Mesodermal cell (in vitro differentiated cells): ENCODE results near the gene FOXJ3.

Experiments used
- H3K27ac ChIP-seq: 2 replicates; pipeline ENCODE4 v1.7.0; 2013; ENCODE audit warnings: mild to moderate bottlenecking, low read depth, low read length, moderate library complexity; ENCODE audit not compliant: severe bottlenecking
- H3K36me3 ChIP-seq: 2 replicates; pipeline ENCODE4 v1.7.1; 2013; ENCODE audit warnings: mild to moderate bottlenecking, low read length, moderate library complexity; ENCODE audit not compliant: control insufficient read depth, insufficient read depth
- H3K4me1 ChIP-seq: one replicate; pipeline ENCODE4 v1.7.1; 2013; ENCODE audit warnings: mild to moderate bottlenecking, low read length; ENCODE audit not compliant: insufficient read depth, control insufficient read depth, poor library complexity, severe bottlenecking
- H3K4me3 ChIP-seq: 2 replicates; pipeline ENCODE4 v1.7.0; 2013; ENCODE audit warnings: low read length, control low read depth, mild to moderate bottlenecking; ENCODE audit not compliant: insufficient read depth, poor library complexity, severe bottlenecking; ENCODE audit errors: extremely low read depth
- H3K9me3 ChIP-seq: 2 replicates; pipeline ENCODE4 v1.7.1; 2013; ENCODE audit warnings: mild to moderate bottlenecking, low read length, moderate library complexity; ENCODE audit not compliant: control insufficient read depth
- WGBS, 2 experiments: methylation state at CpG; one replicate each; pipeline ENCODE4 v1.1.5; 2013; ENCODE audit warnings: missing lambda C conversion rate in 2 of 2; ENCODE audit not compliant: insufficient coverage in 2 of 2; 5-methylcytosine and 5-hydroxymethylcytosine counted together

The FOXJ3 gene

DNA sequence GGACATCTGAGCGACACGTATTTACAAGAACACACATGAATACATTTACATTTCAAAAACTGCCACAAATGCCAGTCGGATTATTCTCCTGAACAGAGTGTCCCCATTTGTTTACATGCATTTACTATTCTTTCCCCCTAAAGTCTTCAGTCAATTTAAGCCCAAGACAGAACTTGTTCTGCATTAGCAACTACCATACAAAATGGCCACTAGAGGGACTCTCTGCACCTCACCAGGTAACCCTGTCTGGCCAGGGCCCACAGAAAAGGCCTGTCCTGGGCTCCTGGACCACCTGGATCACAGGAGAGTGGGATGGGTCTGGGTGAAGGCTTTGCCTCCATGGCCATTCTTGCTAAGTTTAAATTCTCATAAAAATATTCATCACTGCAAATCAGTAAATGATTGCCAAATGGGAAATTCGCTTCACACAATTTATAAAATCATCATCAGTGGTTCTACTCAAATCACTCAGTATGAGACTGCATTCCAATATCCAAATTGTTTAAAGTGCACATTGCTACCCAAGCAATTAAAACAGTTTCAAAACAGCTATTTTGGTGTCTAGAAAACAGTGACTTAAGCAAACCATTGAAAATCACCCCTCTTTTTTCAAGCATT, 158.0 kb downstream of the FOXJ3 start:
- Histone ChIP-seq H3K4me3 (no peak overlapping the region), H3K27ac (peak overlapping the region; percentile 31), H3K36me3 (peaks cover 43% of the 10 kb centered on the region), H3K9me3 (no peaks in the 10 kb centered on the region), H3K4me1 (peaks cover 34% of the 10 kb centered on the region)
- WGBS, 2 experiments, result 84 to 87% methylated on average over 4 of the region's 4 CpGs

DNA sequence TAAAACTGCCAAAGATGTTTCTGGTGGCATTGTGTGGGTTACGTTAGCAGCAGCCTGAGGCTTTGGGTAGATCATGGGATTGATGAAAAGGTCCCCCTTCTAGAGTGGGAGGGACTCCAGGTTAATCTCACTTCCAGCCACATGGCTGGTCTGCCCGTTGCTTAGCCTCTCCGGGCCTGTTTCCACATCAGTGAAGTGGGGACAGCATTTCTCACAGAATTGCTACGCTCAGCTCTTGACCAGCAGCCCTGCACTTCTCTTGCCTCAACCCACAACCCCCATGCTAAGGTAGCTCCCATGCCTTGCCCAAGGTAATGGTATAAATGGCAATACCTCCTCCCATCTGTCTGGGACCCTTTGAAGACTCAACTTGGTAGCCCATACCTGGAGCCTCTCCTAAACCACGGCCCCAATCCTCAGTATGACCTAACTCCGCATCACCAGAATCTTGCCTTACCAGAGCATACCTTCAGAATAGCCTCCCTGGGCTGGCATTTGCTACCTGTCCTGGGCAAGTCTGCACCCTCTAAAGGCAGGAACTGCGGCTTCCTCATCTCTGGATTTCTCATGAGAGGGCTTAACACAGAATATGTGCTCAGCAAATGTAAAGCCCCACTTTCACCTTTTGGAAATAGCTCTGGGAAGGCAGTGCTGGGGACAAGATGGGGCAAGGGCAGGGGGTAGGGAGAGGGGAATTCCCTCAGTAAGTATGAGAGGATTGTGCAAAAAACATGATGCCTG, 159.6 kb downstream of the FOXJ3 start:
- H3K4me3 ChIP-seq, result no peak overlapping the region
- peaks cover 44% of the 10 kb centered on the region for H3K4me1 ChIP-seq
- H3K9me3 ChIP-seq, result no peaks in the 10 kb centered on the region
- peaks cover 30% of the 10 kb centered on the region for H3K36me3 ChIP-seq
- H3K27ac ChIP-seq, result no peak overlapping the region
- 87 to 93% methylated on average over 7 of the region's 7 CpGs for WGBS, 2 experiments

DNA sequence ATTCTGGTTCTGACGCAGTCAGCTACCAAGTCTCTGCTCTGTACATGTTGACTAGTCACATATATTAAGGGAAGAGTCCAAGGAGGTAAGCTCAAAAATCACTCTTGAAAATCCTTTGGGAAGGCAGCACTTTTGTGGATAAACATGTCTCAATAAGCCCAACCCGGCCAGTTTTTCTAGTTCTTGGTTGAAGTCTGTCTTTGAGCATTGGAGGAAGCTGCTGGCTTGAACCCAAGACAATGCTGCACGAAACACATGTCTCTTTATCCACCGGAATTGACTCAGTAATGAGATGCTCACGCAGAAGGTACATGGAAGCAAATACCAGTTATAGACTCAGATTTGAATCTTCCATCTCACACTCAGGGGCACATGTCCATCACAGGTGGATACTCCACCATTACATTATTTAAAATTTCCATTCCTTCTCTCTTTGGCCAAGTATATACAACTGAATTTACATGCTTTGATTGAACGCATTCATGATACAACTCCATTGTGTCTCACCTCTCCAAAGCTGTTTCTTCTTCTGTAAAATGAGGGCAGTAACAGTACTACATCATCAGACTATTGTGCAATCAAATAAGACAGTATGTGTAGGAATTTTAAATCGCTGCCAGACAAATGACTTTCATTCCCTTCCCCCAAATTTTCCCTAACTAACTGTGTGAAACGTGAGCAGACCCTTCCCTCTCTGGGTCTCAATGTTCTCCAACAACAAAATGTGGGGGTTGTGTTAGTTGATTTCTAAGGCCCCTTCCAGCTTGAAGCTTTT, 160.9 kb downstream of the FOXJ3 start:
- no peaks in the 10 kb centered on the region for H3K9me3 ChIP-seq
- H3K4me3 ChIP-seq, result no peak overlapping the region
- H3K27ac ChIP-seq, result no peak overlapping the region
- peaks cover 18% of the 10 kb centered on the region for H3K36me3 ChIP-seq
- 94 to 97% methylated on average over 5 to 6 of the region's 8 CpGs for WGBS, 2 experiments
- H3K4me1 ChIP-seq, result peaks cover 37% of the 10 kb centered on the region

DNA sequence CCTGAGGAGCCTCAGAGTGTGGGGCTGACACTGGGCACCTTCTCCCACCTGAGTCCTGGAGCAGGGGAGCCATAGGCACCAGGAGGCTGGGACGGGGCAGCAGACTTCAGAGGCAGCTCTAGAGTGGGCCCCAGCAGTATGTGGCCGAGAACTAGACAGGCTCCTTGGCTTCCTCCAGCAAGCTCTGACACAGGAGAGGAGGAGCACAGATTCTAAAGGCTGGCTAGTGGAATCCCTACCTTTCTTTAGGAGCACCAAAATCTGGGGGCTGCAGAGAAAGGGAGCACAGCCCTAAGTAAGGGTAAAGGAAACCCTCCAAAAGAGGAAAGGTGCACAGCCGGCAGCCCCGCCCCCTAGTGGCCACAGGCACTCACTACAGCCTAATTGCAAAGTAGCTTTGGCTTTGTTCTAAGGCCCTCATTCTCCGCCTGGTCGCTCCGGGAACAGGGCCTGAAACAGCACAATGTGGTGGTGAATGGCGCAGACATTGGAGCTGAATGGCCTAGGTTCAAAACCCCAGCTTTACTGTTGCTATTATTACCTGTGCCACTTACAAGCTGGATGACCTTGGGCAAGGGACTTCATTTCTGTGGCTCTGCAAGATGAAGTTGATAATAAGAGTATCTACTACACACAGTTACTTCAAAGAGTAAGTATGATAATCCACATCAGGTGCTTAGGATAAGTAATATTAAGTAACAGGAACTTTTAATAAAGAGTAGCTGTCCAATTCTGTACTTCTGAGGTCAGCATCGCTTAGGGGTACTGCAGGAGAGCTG, 161.7 kb downstream of the FOXJ3 start:
- Histone ChIP-seq H3K4me1 (peaks cover 32% of the 10 kb centered on the region), H3K27ac (no peak overlapping the region), H3K36me3 (peaks cover 13% of the 10 kb centered on the region), H3K4me3 (no peak overlapping the region), H3K9me3 (no peaks in the 10 kb centered on the region)
- WGBS, 2 experiments, result 92% methylated on average over 2 of the region's 9 CpGs

DNA sequence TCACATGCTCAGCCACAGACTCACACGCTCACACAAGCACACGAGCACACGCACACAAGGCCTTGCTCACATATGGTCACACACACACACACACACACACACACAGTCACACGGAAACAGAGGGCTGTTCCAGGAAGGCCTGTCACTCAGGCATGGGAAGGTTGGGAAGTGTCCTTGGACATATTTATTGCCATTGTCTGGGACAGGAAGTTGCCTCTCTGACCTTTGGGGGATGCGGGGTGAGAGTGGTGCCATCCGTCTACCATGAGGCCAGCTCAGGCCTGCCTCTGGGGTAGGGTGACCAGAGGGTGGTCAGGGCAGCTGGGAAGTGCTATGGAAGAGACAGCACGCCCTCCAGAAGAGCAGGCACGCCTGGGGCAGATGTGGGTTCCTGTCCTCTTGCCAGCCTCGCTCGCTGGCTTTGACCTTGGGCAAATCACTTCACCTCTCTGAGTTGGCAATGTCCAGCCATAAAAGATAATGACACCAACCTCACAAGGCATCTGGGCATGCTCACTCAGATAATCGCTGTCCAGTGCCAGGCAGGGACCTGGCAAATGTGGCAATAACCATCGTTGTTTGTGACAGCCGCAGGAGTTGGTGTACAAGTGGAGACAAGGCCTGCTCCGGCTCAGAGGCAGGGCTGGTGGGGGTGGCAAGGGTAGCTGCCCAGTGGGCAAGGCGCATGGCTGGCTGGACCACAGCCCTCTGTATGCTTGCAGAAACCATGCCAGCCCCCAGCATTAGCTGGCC, 162.5 kb downstream of the FOXJ3 start:
- 93 to 98% methylated on average over 10 to 13 of the region's 15 CpGs for WGBS, 2 experiments
- Histone ChIP-seq H3K27ac (no peak overlapping the region), H3K9me3 (no peaks in the 10 kb centered on the region), H3K4me1 (peaks cover 26% of the 10 kb centered on the region), H3K4me3 (no peak overlapping the region), H3K36me3 (peaks cover 13% of the 10 kb centered on the region)

DNA sequence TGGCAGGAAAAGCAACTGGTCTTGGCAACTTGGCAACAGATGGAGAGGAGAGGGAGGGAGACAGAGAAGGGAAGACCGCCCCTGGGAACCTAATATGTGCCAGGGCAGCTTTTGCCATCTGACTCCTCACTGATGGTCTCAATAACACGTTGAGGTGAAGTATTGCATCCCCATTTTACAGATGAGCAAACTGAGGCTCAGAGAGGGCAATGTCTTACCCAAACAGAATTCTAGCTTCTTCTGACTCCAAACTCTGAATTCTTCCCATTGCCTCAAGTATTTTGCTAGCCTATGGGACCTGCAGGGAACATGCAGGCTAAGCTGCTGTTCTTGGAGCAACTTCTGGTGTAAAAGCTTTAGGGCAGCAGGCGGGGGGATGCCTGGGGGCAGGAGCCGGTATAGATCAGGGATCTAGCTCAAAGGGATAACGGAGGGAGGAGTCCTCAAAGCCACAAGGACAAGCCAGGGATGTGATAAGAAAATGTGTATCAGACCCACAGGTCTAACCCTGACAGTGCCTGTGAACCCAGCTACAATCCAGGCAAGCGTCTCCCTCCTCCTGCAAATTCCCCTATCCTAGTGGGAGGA, 163.3 kb downstream of the FOXJ3 start:
- Histone ChIP-seq H3K27ac (no peak overlapping the region), H3K4me3 (no peak overlapping the region), H3K9me3 (no peaks in the 10 kb centered on the region), H3K36me3 (peaks cover 12% of the 10 kb centered on the region), H3K4me1 (peaks cover 22% of the 10 kb centered on the region)
- WGBS, 2 experiments, result 79 to 96% methylated on average over 4 to 5 of the region's 6 CpGs

DNA sequence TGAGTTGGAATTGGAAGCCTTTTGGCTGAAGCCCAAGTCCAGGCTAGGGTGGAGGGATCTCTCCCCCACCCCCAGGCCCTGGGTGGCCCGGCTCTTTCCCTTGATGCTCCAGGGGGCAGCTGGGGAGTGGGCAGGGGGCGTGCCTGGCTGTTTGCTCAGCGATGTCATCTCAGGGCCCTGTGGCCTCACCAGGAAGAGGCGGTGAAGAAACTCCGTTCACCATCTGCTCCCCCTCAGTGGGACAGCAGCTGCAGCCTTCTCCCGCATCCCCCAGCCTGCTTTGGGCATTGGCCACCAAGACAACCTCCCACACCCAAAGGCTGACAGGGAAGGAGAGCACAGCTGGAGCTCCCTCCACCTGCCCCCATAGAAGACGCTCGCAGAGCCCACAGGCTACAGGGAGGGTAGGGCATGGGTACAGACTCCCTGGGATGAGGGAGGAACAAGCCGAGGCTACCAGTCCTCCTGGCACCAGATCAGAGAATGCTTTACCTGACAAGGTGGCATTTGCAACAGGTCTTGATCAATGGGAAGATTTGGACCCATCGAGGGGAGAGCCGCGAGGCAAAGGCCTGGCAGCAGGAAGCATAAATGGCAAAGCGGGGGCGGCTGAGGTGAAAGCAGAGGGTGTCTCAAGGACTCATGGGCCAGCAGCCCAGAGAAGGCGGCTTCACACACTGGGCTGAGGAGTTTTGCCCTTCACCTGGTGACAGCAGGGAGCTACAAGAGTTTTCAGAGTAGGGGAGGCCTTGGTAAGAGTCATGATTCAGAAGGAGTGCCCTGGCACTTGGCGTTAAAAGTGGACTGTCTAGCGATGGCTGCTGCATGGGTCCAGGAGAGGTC, 164.0 kb downstream of the FOXJ3 start:
- no peaks in the 10 kb centered on the region for H3K9me3 ChIP-seq
- H3K4me3 ChIP-seq, result no peak overlapping the region
- peaks cover 5% of the 10 kb centered on the region for H3K36me3 ChIP-seq
- H3K27ac ChIP-seq, result no peak overlapping the region
- WGBS, 2 experiments, result 78 to 80% methylated on average over 11 to 14 of the region's 17 CpGs
- peaks cover 22% of the 10 kb centered on the region for H3K4me1 ChIP-seq

DNA sequence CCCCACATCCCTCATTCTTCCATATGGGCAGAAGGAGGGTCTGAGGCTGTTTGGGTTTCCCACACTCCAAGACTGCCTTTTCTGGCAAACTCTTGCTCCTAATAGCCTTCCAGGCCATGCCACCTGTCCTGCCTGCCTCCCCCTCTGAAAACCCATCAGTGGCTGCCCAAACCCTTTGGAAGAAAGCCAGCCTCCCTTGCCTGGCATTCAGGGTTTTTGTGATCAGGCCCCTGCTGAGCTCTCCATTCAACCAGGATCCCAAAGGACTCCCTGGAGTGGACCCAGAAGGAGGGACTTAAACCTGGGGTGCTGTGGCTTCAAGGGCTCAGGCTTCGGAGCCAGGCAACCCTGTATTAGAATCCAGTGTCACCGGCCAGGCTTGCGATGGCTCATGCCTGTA, 166.3 kb downstream of the FOXJ3 start:
- Histone ChIP-seq H3K36me3 (no peaks in the 10 kb centered on the region), H3K4me3 (no peak overlapping the region), H3K9me3 (no peaks in the 10 kb centered on the region), H3K27ac (no peak overlapping the region), H3K4me1 (peaks cover 34% of the 10 kb centered on the region)
- WGBS, 2 experiments, result 97 to 100% methylated on average over 3 of the region's 3 CpGs

DNA sequence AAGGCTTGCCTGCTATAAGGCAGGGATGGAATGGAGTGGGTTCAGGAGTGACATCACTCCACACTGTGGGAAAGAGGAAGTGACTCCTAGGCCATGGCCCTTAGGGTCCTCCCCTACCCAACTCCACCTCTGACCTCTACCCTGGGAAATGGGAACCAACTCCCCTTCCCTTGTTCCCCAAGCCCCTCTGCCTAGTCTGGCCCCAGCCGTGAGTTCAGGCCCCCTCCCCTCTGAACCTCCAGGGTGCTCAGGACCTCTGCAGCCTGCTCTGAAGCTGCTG, 166.7 kb downstream of the FOXJ3 start:
- Histone ChIP-seq H3K9me3 (no peaks in the 10 kb centered on the region), H3K27ac (no peak overlapping the region), H3K4me1 (peaks cover 34% of the 10 kb centered on the region), H3K36me3 (no peaks in the 10 kb centered on the region), H3K4me3 (no peak overlapping the region)
- 60% methylated on average over 1 of the region's 1 CpG; no CpG with 5 or more reads in 1 of the 2 experiments for WGBS, 2 experiments
